Left lobe of liver (tissue), 2 donors: ENCODE data around the gene DMXL1. TPM values are rescaled to one million over a fixed set of nuclear protein-coding genes. Genes with fewer than 3 reads are reported as not detected.
"Not testable (repeated sequence)": the region's sequence is repeated elsewhere in the genome, so short reads cannot be mapped to it uniquely, and the experiment has no call there.

Source experiments
- ATAC-seq: fragments of 200-7000 bp; cut with Tn5 transposase; one replicate; pipeline ENCODE4 v1.9.1; 2020; ENCODE audit warnings: mild to moderate bottlenecking, moderate library complexity
- DNase-seq: peaks from one replicate; pipeline ENCODE4 v3.0.0-alpha.2; 2020; ENCODE audit warnings: low spot score
- total RNA-seq: library from RNA; stranded (reverse); gene quantifications from one replicate; pipeline ENCODE4 v1.2.1, GENCODE V29; 2021
- donor health status: DM: no; HTN: no; CAD: no; lungs with moderate emphysema.
- donor health status: DM: no; HTN: yes; CAD: no.

The DMXL1 gene
- total RNA-seq, 1 donor from 2014 or later: 21.5 TPM

DNA sequence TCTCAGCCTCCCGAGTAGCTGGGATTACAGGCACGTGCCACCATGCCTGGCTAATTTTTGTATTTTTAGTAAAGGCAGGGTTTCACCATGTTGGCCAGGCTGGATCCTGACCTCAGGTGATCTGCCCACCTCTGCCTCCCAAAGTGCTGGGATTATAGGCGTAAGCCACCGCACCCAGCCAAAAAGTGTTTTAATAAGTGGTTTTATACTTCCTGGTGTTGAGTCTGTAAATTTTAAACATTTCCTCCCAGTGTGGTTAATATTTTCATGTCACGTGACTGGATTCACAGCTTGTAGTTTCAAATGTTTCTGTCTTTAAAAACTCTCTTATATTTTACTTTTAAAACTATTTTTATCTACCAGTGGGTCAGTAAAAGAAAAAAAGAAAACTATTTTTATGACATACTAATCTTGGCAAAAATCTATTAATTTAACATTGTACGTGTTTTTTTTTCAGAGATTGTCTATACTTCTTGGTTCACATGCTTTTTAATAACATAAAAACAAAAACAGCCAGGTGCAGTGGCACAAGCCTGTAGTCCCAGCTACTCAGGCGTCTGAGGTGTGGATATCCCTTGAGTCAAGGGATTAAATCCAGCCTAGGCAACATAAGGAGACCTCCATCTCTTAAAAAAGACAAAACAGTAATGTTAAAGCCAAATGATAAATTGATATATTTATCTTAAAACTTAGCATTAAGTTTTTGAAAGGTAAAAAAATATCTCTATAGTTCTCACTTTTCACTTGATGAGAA is 117.1 kb downstream of the DMXL1 start:
- ATAC-seq (no peak), DNase-seq (no peak)

GRCh38 chr5:119190470-119191095 is 119.7 kb downstream of the DMXL1 start:
- ATAC-seq: no peak
- DNase-seq: no peak

GRCh38 chr5:119191944-119192343 is 121.1 kb downstream of the DMXL1 start:
- ATAC-seq: no peak
- DNase-seq: no peak

GRCh38 chr5:119200795-119201194 is 129.9 kb downstream of the DMXL1 start:
- no peak for DNase-seq

GRCh38 chr5:119207105-119207504 is 136.2 kb downstream of the DMXL1 start:
- DNase-seq (no peak), ATAC-seq (no peak)

More at GRCh38 chr5:119200795-119201194, 129.9 kb downstream of the DMXL1 start:
- ATAC-seq: no peak

- no peak for ATAC-seq
Observed at GRCh38 chr5:119212026-119212425, 141.1 kb downstream of the DMXL1 start.

GRCh38 chr5:119212676-119213075 is 141.8 kb downstream of the DMXL1 start:
- ATAC-seq (no peak), DNase-seq (no peak)

More at GRCh38 chr5:119212026-119212425, 141.1 kb downstream of the DMXL1 start:
- DNase-seq: no peak

GRCh38 chr5:119217183-119217582 is 146.3 kb downstream of the DMXL1 start:
- DNase-seq (no peak), ATAC-seq (no peak)

DNA sequence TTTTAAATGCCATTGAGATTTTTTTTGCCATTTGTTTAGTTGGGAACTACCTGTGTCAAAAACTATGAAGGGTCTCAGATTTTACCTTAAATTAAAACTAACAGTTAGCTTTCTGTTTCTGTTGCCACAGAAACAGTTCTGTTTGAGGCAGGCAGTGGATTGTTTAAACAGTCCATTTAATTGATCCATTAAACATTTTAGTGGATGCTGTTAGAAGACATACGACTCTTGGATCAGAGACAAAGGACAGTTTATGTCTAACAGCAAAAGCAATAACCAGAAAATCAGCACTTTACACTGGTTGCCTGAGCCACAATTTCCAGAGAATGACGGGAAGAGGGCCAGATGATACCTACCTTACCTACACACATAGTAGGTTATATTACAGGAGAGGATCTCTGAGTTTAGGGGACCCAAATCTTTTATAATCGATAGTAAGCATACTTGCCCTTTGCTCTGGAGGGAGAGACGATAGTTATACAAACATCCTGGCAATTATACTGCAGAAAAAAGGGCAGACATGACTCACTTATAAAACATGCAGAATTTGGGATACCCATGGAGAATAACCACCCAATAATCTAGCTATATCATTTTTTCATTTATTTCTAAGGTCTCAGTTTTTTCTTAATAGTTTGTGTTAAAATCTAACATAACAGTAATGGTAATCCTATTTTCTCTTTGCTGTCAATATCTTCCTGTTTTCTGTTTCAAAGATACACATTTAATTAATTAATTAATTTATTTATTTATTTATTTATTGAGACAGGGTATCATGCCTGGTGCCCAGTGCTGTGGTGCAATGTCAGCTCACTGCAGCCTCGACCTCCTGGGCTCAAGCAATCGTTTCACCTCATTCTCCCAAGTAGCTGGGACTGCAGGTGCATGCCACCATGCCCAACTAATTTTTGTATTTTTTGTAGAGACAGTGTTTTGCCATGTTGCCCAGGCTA is 148.2 kb downstream of the DMXL1 start:
- DNase-seq: no peak
- peak; percentile 84 for ATAC-seq

GRCh38 chr5:119220576-119221197 is 149.8 kb downstream of the DMXL1 start:
- no peak for ATAC-seq
- no peak for DNase-seq

DNA sequence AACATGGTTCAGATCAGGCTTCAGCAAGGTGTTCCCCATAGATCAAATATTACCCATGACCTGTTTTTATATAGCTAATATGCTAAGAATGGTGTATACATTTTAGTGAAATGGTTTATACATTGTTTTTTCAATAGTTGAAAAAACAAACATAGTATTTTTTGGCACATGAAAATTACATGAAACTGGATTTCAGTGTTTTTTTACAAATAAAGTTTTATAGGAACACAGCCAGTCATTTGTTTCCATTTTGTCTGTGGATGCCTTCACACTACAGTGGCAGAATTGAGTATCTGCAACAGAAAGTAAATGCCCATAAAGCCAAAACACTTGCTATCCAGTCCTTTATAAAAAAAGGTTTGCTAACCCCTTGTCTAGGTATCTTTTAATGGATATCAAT is 150.4 kb downstream of the DMXL1 start:
- DNase-seq: no peak
- no peak for ATAC-seq

DNA sequence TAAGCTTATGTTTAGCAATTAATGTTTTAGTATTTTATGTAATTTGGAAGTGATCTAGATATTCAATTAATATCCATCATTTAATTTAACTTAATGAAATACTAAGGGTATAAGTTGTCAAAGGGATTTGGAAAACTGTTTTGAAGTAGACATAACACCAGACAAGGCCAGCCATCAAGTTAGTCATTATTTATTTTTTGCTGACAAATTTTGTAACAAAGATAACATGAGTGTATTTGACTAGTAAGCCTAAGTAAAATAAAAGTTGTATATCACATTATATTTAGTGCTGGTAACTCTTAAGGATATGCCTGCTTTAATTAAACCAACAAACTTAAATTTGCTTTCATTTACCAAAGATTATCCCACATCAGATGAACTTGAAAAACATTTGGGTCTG is 159.1 kb downstream of the DMXL1 start:
- ATAC-seq (no peak), DNase-seq (no peak)

- DNase-seq: no peak
- no peak for ATAC-seq
Observed at GRCh38 chr5:119238265-119239118, 167.6 kb downstream of the DMXL1 start.

GRCh38 chr5:119239119-119239417 is 168.2 kb downstream of the DMXL1 start:
- no peak for ATAC-seq
- no peak for DNase-seq

DNA sequence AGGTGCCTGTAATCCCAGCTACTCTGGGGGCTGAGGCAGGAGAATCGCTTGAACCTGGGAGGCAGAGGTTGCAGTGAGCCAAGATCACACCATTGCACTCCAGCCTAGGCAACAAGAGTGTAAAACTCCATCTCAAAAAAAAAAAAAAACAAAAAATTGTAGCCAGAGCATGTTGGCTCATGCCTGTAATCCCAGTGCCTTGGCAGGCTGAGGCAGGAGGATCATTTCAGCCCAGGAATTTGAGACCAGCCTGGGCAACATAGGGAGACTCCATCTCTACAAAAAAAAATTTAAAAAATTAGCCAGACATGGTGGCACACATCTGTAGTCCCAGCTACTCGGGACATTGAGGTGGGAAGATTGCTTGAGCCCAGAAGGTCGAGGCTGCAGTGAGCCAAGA is 168.9 kb downstream of the DMXL1 start:
- not testable (repeated sequence) for DNase-seq, ATAC-seq

GRCh38 chr5:119243888-119244287 is 173.0 kb downstream of the DMXL1 start:
- DNase-seq (no peak), ATAC-seq (no peak)

GRCh38 chr5:119250946-119251901 is 180.3 kb downstream of the DMXL1 start:
- no peak for DNase-seq
- no peak for ATAC-seq

DNA sequence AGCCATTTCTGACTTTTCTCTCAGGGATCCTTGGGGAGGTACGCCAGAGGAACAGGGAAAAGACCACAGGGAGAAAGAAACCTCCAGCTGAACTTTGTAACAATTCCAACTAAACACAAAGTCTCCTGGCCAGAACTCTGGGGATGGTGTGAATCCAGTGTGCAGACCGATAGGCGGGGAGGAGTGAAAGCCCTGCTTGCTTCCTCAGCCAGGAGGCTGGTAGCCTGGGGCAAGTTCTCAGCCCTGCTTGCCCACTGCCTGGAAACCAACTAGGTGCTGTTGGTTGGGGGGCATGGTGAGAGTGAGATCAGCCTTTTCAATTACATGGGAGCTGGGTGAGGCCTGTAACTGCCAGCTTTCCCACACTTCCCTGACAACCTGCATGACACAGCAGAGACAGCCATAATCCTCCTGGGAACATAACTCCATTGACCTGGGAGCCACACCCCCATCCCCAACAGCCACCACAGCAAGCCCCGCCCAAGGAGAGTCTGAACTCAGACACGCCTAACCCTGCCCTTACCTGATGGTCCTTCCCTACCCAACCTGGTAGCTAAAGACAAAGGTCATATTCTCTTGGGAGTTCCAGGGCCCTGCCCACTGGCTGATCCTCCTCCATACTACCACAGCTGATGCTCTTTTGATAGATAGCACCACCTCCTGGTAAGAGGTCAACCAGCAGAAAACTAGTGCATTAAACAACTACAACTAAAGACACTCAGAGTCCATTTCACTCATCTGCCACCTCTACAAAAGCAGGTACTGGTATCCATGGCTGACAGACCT is 184.9 kb downstream of the DMXL1 start:
- no peak for DNase-seq
- peak; percentile 77 for ATAC-seq
